Fibroblast of the aortic adventitia (primary cell): ENCODE data around the gene CDK4. TPM values are rescaled to one million over a fixed set of nuclear protein-coding genes. Genes with fewer than 3 reads are reported as not detected.
"Not testable (repeated sequence)": the region's sequence is repeated elsewhere in the genome, so short reads cannot be mapped to it uniquely, and the experiment has no call there.

Experiments
- DNase-seq: peaks from one replicate; pipeline ENCODE4 v3.0.0-alpha.2; 2010; ENCODE audit warnings: low read depth
- H3K4me3 ChIP-seq: 2 replicates; pipeline ENCODE4 v1.5.1; 2011; ENCODE audit warnings: low read depth, mild to moderate bottlenecking, control low read depth, low read length, moderate library complexity
- CTCF ChIP-seq: IDR thresholded peaks from 2 replicates; pipeline ENCODE4 v1.5.1; 2011; ENCODE audit warnings: mild to moderate bottlenecking, low read length, control low read depth, inconsistent platforms; ENCODE audit not compliant: insufficient read depth
- total RNA-seq: library from RNA; depleted of rRNA; stranded (reverse); fragments of >200 nt; gene quantifications from 2 replicates; pipeline ENCODE4 v1.2.3, GENCODE V29; 2012; ENCODE audit warnings: low replicate concordance

CDK4 gene
- total RNA-seq, 1 donor: 208 TPM

GRCh38 chr12:57724936-57725740, 27.0 kb downstream of the CDK4 start:
- TF ChIP-seq CTCF: no peak
- no peak overlapping the region for H3K4me3 ChIP-seq
- DNase-seq: no peak

- H3K4me3 ChIP-seq: no peak overlapping the region
- DNase-seq: no peak
- no peak for TF ChIP-seq CTCF
These were observed 27.8 kb downstream of the CDK4 start for GRCh38 chr12:57724003-57724935.

- TF ChIP-seq CTCF: no peak
- no peak overlapping the region for H3K4me3 ChIP-seq
- no peak for DNase-seq
These were observed 28.5 kb downstream of the CDK4 start for GRCh38 chr12:57723630-57723962.

GRCh38 chr12:57722716-57723629, 29.1 kb downstream of the CDK4 start:
- no peak for TF ChIP-seq CTCF
- no peak overlapping the region for H3K4me3 ChIP-seq
- DNase-seq: no peak

- DNase-seq, H3K4me3 ChIP-seq: not testable (repeated sequence)
These were observed 30.1 kb downstream of the CDK4 start for GRCh38 chr12:57721846-57722608.

GRCh38 chr12:57720606-57721595, 31.2 kb downstream of the CDK4 start:
- TF ChIP-seq CTCF: no peak
- H3K4me3 ChIP-seq: no peak overlapping the region
- DNase-seq: no peak
